ENCODE results near the gene FOXR1.

Gene FOXR1

DNA sequence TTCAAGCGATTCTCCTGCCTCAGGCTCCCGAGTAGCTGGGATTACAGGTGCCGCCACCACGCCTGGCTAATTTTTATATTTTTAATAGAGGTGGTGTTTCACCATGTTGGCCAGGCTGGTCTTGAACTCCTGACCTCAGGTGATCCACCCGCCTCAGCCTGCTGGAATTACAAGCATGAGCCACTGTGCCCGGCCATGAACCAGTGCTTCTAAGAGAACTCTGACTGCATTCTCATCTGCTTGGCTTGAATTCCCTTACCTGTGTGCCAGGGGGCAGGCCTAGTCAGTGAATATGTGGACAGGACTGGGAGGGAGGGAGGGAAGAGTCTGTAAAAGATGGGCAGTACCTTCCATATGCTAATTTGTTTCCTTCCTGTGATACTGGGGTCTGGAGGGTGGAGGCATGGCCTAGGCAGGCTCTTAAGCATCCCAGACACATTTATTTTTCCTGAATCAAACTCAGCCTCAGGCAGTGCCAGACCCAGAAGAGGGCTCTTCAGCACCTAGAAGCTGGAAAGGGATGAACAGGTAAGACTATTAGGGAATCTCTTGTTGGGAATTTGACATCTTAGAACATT, 40.0 kb downstream of the FOXR1 start:
- Histone ChIP-seq H3K9ac (ENCODE audit: low read depth, low read length) (no peak overlapping the region), H3K4me1 (ENCODE audit: insufficient read depth, low read length) (peaks cover 10% of the 10 kb centered on the region), H3K27me3 (ENCODE audit: insufficient read depth, low read length, poor library complexity) (no peaks in the 10 kb centered on the region), H3K4me3 (ENCODE audit: low read depth in 1 of 2, low read length in 2 of 2) (no peak overlapping the region), H4K20me1 (ENCODE audit: insufficient read depth, low read length) (peaks cover 13% of the 10 kb centered on the region), H3K79me2 (ENCODE audit: insufficient read depth, low read length) (peaks cover 19% of the 10 kb centered on the region), H3K36me3 (ENCODE audit: insufficient read depth, low read length) (peaks cover 74% of the 10 kb centered on the region), H3K9me3 (ENCODE audit: insufficient read depth, low read length, severe bottlenecking) (no peaks in the 10 kb centered on the region), H3K4me2 (ENCODE audit: insufficient read depth, low read length) (no peak overlapping the region), H2AFZ (ENCODE audit: low read depth, low read length) (no peak overlapping the region), H3K27ac (ENCODE audit: low read length) (no peak overlapping the region)
- no peak for DNase-seq
- no peak; the same call in 2 of the 3 replicates for ATAC-seq (ENCODE audit: insufficient read depth, low read depth)
- TF ChIP-seq EZH2 (IDR thresholded peaks at IDR 0.05; ENCODE audit: borderline replicate concordance, low read depth, low read length, severe bottlenecking) (no peak), CTCF (IDR thresholded peaks at IDR 0.05; ENCODE audit: borderline replicate concordance, extremely low read depth, low read length, poor library complexity, severe bottlenecking) (no peak)

- Histone ChIP-seq H4K20me1 (ENCODE audit: insufficient read depth, low read length) (peaks cover 15% of the 10 kb centered on the region), H3K4me3 (ENCODE audit: low read depth in 1 of 2, low read length in 2 of 2) (no peak overlapping the region), H3K27ac (ENCODE audit: low read length) (no peak overlapping the region), H3K79me2 (ENCODE audit: insufficient read depth, low read length) (peaks cover 30% of the 10 kb centered on the region), H3K27me3 (ENCODE audit: insufficient read depth, low read length, poor library complexity) (no peaks in the 10 kb centered on the region), H3K9me3 (ENCODE audit: insufficient read depth, low read length, severe bottlenecking) (no peaks in the 10 kb centered on the region), H3K4me1 (ENCODE audit: insufficient read depth, low read length) (peaks cover 18% of the 10 kb centered on the region), H2AFZ (ENCODE audit: low read depth, low read length) (no peak overlapping the region), H3K4me2 (ENCODE audit: insufficient read depth, low read length) (no peak overlapping the region), H3K36me3 (ENCODE audit: insufficient read depth, low read length) (peaks cover 73% of the 10 kb centered on the region), H3K9ac (ENCODE audit: low read depth, low read length) (no peak overlapping the region)
- TF ChIP-seq EZH2 (IDR thresholded peaks at IDR 0.05; ENCODE audit: borderline replicate concordance, low read depth, low read length, severe bottlenecking): no peak
- TF ChIP-seq CTCF (IDR thresholded peaks at IDR 0.05; ENCODE audit: borderline replicate concordance, extremely low read depth, low read length, poor library complexity, severe bottlenecking): no peak
- no peak for DNase-seq
- ATAC-seq (ENCODE audit: insufficient read depth, low read depth): 0 out of 3 replicates have a peak, but pooled peaks have one; percentile 16
These were observed 41.1 kb downstream of the FOXR1 start for GRCh38 chr11:119012629-119013170.

DNA sequence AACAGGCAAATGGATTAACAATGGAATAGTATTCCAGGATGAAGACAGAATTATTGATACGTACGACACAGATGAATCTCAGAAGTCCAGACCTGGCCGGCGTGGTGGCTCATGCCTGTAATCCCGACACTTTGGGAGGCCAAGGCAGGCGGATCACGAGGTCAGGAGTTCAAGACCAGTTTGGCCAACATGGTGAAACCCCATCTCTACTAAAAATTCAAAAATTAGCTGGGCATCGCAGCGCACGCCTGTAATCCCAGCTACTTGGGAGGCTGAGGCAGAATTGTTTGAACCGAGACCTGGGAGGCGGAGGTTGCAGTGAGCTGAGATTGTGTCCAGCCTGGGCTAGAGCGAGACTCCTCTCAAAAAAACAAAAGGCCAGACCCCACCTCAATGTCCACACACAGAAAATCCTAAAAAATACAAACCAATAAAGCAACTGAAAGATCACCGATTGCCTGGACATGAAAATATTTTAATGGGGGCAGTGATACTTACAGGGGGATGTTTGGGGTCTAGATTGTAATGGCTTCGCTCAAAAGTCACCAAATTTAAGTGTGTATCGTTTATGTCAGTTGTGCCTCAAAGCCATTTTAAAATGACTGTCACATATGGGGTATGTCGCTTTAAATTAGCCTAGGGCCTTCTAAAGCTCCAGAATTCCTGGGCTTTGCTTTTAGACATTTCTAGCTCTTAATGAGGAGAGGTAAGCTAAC, 42.8 kb downstream of the FOXR1 start:
- Histone ChIP-seq H3K27ac (ENCODE audit: low read length) (no peak overlapping the region), H3K4me3 (ENCODE audit: low read depth in 1 of 2, low read length in 2 of 2) (no peak overlapping the region), H3K79me2 (ENCODE audit: insufficient read depth, low read length) (peaks cover 42% of the 10 kb centered on the region), H3K4me2 (ENCODE audit: insufficient read depth, low read length) (no peak overlapping the region), H3K9me3 (ENCODE audit: insufficient read depth, low read length, severe bottlenecking) (no peaks in the 10 kb centered on the region), H3K9ac (ENCODE audit: low read depth, low read length) (no peak overlapping the region), H3K4me1 (ENCODE audit: insufficient read depth, low read length) (peaks cover 20% of the 10 kb centered on the region), H2AFZ (ENCODE audit: low read depth, low read length) (no peak overlapping the region), H3K27me3 (ENCODE audit: insufficient read depth, low read length, poor library complexity) (no peaks in the 10 kb centered on the region), H4K20me1 (ENCODE audit: insufficient read depth, low read length) (peaks cover 18% of the 10 kb centered on the region), H3K36me3 (ENCODE audit: insufficient read depth, low read length) (peaks cover 76% of the 10 kb centered on the region)
- no peak for DNase-seq
- TF ChIP-seq EZH2 (IDR thresholded peaks at IDR 0.05; ENCODE audit: borderline replicate concordance, low read depth, low read length, severe bottlenecking): no peak
- no peak for TF ChIP-seq CTCF (IDR thresholded peaks at IDR 0.05; ENCODE audit: borderline replicate concordance, extremely low read depth, low read length, poor library complexity, severe bottlenecking)
- ATAC-seq (ENCODE audit: insufficient read depth, low read depth): no peak
